Measurements from ENCODE around the gene CALHM5. TPM values are rescaled to one million over a fixed set of nuclear protein-coding genes. Genes with fewer than 3 reads are reported as not detected.

The CALHM5 gene
- total and polyA plus RNA-seq, 9 of the 15 experiments (the other 6 are each of a cell fraction or from before 2014, with no cell fraction given), result under 0.01 to 0.05 (median 0.02) TPM; not detected in 2

DNA sequence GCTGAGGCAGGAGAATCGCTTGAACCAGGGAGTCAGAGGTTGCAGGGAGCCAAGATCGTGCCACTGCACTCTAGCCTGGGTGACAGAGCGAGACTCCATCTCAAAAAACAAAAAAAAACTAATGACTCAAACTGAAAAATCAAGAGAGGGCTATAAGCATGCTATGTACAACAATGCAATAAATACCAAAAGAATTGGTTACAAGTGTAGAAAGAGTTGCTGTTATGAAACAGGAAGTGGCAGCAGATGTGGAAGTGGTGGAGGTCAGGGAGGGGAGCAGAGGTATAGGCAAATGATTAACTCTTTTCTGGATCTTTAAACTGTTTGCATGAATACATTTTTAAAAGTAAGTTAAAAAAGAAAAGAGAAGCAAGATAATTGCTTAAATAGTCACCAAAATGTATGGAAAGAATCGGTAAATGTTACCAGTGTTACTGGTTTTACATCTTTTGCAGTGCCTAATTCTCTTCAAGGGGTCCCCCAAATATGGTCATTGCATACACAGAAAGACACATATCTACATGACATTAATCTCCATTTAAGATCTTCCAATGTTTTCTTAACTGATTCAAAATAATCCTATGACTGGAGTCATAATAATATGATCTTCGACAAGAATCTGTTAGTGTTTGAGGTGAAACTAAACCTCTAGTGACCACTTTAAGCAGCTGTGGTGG lies 35.3 kb upstream of the CALHM5 start:
- in situ Hi-C loops (cut with MboI), result no loop called here
- ATAC-seq, result peak; percentile 72
- TF ChIP-seq ZFP36 (IDR thresholded peaks at IDR 0.05; ENCODE audit: low read depth, low read length, partially characterized antibody), result no peak
- TF ChIP-seq JUNB (CRISPR knock-in tag; conservative IDR thresholded peaks at IDR 0.05), result no peak
- TF ChIP-seq ZNF699 (CRISPR knock-in tag; IDR thresholded peaks at IDR 0.05; ENCODE audit: insufficient replicate concordance), result no peak
- TF ChIP-seq HMG20B (CRISPR knock-in tag; IDR thresholded peaks at IDR 0.05), result no peak
- TF ChIP-seq HNRNPH1 (optimal IDR thresholded peaks at IDR 0.05; ENCODE audit: low read depth, low read length), result no peak
- no peak for TF ChIP-seq ZNF12 (CRISPR knock-in tag; IDR thresholded peaks at IDR 0.05)
- no peak for TF ChIP-seq EHMT2 (IDR thresholded peaks at IDR 0.05)
- no peak for TF ChIP-seq NR2C2 (CRISPR knock-in tag; IDR thresholded peaks at IDR 0.05)
- TF ChIP-seq NR2C2 (tag; IDR thresholded peaks at IDR 0.05), result no peak
- TF ChIP-seq ZNF77 (CRISPR knock-in tag; IDR thresholded peaks at IDR 0.05), result no peak
- TF ChIP-seq SAFB2 (IDR thresholded peaks at IDR 0.05; ENCODE audit: borderline replicate concordance, low read depth, low read length, severe bottlenecking), result no peak
- TF ChIP-seq FOXJ2 (tag; IDR thresholded peaks at IDR 0.05), result no peak
- TF ChIP-seq PHB (CRISPR knock-in tag; IDR thresholded peaks at IDR 0.05), result no peak
- TF ChIP-seq GABPA (tag; conservative IDR thresholded peaks at IDR 0.05; ENCODE audit: low read depth), result 0 out of 2 replicates have a peak, but pooled peaks have one; percentile 22
- TF ChIP-seq NFYB (IDR thresholded peaks at IDR 0.05; ENCODE audit: extremely low read depth, insufficient read length), result no peak
- no peak for TF ChIP-seq EP300 (IDR thresholded peaks at IDR 0.05; ENCODE audit: low read length)
- no peak for TF ChIP-seq THRAP3 (IDR thresholded peaks at IDR 0.05; ENCODE audit: borderline replicate concordance)
- TF ChIP-seq ILK (tag; IDR thresholded peaks at IDR 0.05; ENCODE audit: borderline replicate concordance, low read depth), result no peak
- TF ChIP-seq PYGO2 (tag; IDR thresholded peaks at IDR 0.05), result no peak
- TF ChIP-seq ETV6 (IDR thresholded peaks at IDR 0.05; ENCODE audit: borderline replicate concordance in 1 of 2, low read depth in 2 of 2, low read length in 1 of 2), result 0 out of 4 replicates have a peak, but pooled peaks of 1 of the 2 experiments have one; percentile 26
- no peak for TF ChIP-seq ETV6 (CRISPR knock-in tag; IDR thresholded peaks at IDR 0.05; ENCODE audit: borderline replicate concordance)
- no peak for TF ChIP-seq EZH2 (IDR thresholded peaks at IDR 0.05; ENCODE audit: borderline replicate concordance, low read depth, low read length)
- TF ChIP-seq SUPT5H (IDR thresholded peaks at IDR 0.05), result no peak
- TF ChIP-seq ZNF212 (CRISPR knock-in tag; IDR thresholded peaks at IDR 0.05), result no peak
- TF ChIP-seq SPI1 (IDR thresholded peaks at IDR 0.05; ENCODE audit: borderline replicate concordance, low read depth, low read length), result peak; percentile 94
- TF ChIP-seq ZNF586 (CRISPR knock-in tag; conservative IDR thresholded peaks at IDR 0.05), result no peak
- TF ChIP-seq DMBX1 (CRISPR knock-in tag; IDR thresholded peaks at IDR 0.05; ENCODE audit: borderline replicate concordance), result no peak

More for the DNA sequence above, 35.3 kb upstream of the CALHM5 start:
- H3K9me1 ChIP-seq (ENCODE audit: control insufficient read depth, insufficient read depth, low read length), result no peaks in the 10 kb centered on the region
- BruUV-seq (replicated peaks), result no TSS peak
- H4K20me1 ChIP-seq (replicated peaks; ENCODE audit: control insufficient read depth, insufficient read depth, low read length), result no peaks in the 10 kb centered on the region
- H3K4me2 ChIP-seq (ENCODE audit: insufficient read depth, low read length), result no peak overlapping the region; the same call in 1 of the 2 replicates
- FAIRE-seq, result no peak
- no peaks in the 10 kb centered on the region for H3K36me3 ChIP-seq (ENCODE audit: control insufficient read depth, insufficient read depth, low read length)
- peak overlapping the region; percentile 13; the same call in 1 of the 3 replicates for H3K27ac ChIP-seq (ENCODE audit: extremely low read depth, low read depth, low read length)
- POLR2A ChIA-PET, result interaction anchor here (0.7 kb wide), 1 partner anchor 11 kb away, joined by 3 read pairs; no protein-coding TSS in a partner anchor
- no peaks in the 10 kb centered on the region for H3K27me3 ChIP-seq (ENCODE audit: control insufficient read depth in 2 of 2, insufficient read depth in 2 of 2, low read length in 2 of 2)
- no peak overlapping the region for H3K4me3 ChIP-seq
- H3K4me1 ChIP-seq (replicated peaks in 1 of 2; ENCODE audit: control insufficient read depth in 2 of 2, insufficient read depth in 2 of 2, low read length in 2 of 2), result no peaks in the 10 kb centered on the region; a peak in 2 of 5 replicates
- H3K9ac ChIP-seq (ENCODE audit: insufficient read depth in 1 of 2, low read depth in 2 of 2, low read length in 2 of 2), result no peak overlapping the region
- no peaks in the 10 kb centered on the region for H3K79me2 ChIP-seq (ENCODE audit: control insufficient read depth, insufficient read depth, low read length)
- 27% methylated on average over 5 of the region's 5 CpGs for WGBS (ENCODE audit: insufficient coverage, low coverage, missing lambda C conversion rate)
- DNase-seq (ENCODE audit: extremely low read depth in 1 of 4, low spot score in 3 of 4), result no peak
- peak overlapping the region; percentile 81 for H2AFZ ChIP-seq (ENCODE audit: low read depth, low read length)
- H3K9me3 ChIP-seq (replicated peaks; ENCODE audit: control insufficient read depth, insufficient read depth, low read depth, low read length), result no peaks in the 10 kb centered on the region
- intact Hi-C loops (cut with micrococcal nuclease), result no loop called here
- CTCF ChIA-PET (ENCODE audit: low intra/inter-chr PET ratio), result no interaction called here
